HuH-7 (cell line): ENCODE data around the gene ZBP1.
A peak's percentile ranks its signal among the peaks of the same experiment; 100 is the strongest.
"Not testable (repeated sequence)": the region's sequence is repeated elsewhere in the genome, so short reads cannot be mapped to it uniquely, and the experiment has no call there.

Experiments used
- DNase-seq: peaks from one replicate; pipeline ENCODE4 v3.0.0; 2011; ENCODE audit warnings: low spot score

ZBP1 gene

GRCh38 chr20:57647006-57647932 is 27.0 kb upstream of the ZBP1 start:
- no peak for DNase-seq

DNA sequence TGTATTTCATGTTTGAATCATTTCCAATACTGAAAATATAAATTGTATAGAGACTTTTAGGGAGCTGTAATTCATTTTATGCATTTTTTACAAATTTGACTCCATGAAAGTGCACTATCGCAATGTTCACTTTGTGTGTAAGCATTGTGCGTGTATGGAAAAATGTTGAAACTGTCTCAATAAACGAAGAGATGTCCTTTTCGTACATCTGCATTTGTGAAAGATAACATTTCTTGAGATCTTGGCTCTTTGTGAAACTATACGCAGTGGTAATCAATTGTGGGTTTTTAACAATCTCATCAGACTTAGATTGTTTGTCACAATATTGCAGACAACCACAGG is 18.6 kb upstream of the ZBP1 start:
- DNase-seq = no peak

DNA sequence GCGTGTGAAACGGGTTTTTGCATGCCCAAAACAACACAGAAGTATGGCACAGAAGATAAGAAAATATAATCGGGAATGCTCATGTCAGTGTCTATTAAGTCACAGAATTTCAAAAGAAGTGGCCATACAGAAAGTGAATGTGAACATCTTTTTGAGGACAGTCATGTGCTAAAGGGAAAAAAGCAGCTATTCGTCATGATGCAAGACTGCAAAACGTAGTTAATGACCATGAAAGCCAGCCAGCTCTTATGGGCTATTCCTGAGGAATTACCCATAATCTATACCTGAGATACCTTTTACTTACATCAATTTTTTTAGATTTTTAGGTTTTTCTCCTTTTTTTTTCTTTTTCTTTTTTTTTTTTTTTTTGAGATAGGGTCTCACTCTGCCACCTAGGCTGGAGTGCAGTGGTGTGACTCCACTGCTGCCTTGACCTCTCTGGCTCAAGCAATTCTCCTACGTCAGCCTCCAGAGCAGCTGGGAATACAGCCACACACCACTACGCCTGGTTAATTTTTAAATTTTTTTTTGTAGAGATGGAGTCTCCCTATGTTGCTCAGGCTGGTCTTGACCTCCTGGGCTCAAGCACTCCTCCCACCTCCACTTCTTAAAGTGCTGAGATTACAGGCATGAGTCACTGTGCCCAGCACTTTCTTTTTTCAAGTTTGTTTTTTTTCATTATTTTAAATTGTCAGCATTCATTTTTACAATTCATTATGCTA is 18.1 kb upstream of the ZBP1 start:
- no peak for DNase-seq

GRCh38 chr20:57633945-57634491 is 13.8 kb upstream of the ZBP1 start:
- no peak for DNase-seq

- DNase-seq = no peak
Observed at GRCh38 chr20:57632286-57632685, 12.1 kb upstream of the ZBP1 start.

GRCh38 chr20:57630061-57630460 is 9.8 kb upstream of the ZBP1 start:
- DNase-seq = no peak

- DNase-seq = not testable (repeated sequence)
Observed at GRCh38 chr20:57629491-57629901, 9.3 kb upstream of the ZBP1 start.

DNA sequence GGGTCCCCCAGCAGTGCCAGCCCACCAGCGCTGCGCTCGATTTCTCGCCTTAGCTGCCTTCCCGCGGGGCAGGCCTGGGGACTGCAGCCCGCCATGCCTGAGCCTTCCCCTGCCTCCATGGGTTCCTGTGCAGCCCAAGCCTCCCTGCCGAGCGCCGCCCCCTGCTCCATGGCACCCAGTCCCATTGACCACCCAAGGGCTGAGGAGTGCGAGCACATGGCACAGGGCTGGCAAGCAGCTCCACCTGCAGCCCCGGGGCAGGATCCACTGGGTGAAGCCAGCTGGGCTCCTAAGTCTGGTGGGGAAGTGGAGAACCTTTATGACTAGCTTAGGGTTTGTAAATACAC is 8.7 kb upstream of the ZBP1 start:
- DNase-seq = not testable (repeated sequence)

DNA sequence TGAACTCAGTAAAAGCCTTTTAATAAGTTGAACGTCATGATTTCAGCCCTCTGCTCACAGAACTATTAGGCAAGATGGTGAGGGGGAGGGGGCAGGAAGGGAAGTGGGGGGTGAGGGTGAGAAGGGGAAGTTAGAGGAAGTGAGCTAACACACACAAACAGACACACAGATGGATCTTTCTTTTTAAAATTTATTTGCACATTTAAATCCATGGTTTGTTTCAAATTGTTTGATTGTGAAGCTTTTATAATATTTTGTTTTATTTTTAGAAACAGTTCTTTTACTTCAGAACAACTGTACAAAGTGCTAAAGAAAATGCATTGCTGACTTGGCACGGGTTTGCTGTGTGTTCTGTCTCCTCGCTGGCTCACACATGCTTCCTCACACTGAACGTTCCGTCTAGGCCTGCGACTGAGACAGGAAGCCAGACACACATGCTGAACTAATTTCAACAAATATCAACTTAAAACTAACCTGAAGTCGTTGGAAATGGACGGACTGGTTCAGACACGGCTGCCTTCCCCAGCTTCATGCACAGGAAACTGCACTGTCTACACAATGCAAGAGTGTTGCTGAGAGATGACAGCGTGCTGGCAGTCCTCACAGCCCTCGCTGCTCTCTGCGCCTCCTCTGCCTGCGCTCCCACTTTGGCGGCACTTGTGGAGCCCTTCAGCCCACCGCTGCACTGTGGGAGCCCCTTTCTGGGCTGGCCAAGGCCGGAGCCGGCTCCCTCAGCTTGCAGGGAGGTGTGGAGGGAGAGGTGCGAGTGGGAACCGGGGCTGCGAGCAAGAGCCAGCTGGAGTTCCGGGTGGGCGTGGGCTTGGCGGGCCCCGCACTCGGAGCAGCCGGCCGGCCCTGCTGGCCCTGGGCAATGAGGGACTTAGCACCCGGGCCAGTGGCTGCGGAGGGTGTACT is 8.1 kb upstream of the ZBP1 start:
- DNase-seq = no peak

DNA sequence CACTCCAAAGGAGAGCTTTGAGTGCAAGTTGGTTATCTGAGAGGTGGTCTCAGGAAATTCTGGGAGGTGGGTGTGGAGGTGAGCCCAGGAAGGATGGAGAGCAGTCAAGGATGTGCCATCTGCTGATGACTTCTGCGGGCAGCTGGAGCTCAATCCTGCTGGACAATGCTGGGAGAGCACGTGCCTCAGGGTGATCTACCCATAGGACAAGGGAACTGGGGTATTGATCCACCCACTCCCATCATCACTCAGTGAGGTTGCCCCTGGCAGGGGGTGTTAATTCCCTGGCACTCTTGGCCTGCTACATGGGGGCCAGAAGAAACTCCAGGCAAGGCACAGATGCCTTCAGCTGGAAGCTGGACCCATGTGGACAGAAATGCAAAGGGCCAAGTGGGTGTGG is 7.1 kb upstream of the ZBP1 start:
- no peak for DNase-seq

DNA sequence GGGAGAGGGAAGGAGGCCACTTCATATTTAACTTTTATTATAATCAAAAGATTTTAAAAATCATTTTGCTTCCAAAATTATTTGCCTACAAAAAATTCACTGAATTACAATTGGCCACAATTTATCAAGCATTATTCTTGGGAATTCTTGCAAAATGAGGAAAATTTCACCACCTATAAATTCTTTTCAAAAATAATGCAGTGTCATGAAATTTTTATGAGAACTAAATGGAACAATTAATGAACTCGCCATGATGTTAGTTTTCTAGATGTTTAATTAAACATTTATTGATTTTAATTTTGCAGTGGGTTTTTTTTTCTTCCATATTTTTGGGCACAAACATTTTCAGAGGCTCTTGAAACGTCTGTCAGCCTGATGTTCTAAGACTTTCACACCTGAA is 5.8 kb upstream of the ZBP1 start:
- no peak for DNase-seq

GRCh38 chr20:57625181-57625958 is 5.1 kb upstream of the ZBP1 start:
- no peak for DNase-seq

GRCh38 chr20:57624124-57624523 is 3.9 kb upstream of the ZBP1 start:
- DNase-seq = no peak

GRCh38 chr20:57622579-57623381 is 2.6 kb upstream of the ZBP1 start:
- DNase-seq = peak; percentile 65

DNA sequence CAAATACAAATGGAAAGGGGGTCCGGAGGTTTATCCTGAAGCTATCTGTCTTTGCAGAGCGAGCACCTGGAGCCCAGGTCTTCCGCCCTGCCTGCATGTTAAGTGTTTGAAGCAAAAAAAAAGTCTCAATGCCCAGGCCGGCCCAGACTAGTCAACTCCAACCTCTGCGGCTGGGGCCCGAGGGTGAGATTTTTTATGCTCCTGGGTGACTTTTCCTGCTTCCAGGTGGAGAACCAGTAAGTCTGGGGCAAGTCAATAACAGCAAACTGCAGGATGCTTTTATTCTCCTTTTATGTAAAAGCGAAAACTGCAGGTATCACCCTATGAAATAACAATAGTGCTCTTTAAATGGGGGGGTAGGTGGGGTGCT is 2.0 kb upstream of the ZBP1 start:
- no peak for DNase-seq

DNA sequence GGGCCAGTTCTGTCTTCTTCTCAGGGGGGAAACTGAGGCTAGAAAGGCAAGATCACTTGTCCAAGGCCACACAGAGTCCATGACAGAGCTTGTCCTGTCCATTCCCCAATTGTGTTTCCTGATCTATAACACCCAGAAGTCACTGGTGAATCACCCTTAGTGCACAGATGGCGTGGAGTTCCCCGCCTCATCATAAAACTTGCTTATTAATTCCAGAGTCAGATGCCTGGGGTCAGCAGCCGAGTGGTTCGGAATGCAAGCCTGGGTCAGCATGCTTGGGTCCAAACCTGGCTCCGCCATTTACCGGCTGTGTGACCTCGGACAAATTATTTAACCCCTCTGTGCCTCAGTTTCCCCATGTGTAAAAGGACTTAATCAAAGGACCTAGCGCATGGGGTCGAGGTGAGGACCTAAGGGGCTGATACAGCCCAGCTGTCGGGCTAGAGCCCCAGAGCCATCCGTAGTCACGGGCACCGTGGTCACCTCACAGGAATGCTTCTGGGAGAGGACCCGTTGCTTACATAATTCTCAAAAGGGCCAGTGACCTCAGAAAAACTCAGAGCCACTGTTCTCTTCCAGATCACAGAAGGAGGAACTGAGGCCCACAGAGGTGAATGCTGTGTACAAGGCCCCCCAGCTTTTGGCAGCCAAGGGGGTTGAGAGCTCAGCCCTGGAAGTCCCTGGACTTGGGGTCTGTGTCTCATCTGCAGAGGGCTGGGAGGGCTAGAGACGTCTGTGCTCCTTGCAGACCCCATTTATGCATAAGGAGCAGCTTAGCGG is 1.4 kb upstream of the ZBP1 start:
- DNase-seq = no peak

DNA sequence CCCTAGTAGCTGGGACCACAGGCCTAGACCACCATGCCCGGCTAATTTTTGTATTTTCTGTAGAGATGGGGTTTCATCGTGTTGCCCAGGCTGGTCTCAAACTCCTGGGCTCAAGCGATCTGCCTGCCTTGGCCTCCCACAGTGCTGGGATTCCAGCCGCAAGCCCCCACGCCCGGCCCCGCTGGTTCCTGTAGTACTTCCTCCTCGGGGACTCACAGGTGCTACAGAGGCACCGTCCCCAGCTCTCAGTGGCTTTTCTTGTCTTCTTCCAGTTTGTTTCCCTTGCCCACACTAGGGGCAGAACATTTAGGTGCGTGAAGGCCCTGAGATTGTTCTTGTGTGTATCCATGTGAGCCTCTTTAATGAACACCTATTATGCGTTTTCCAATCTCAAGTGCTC is 773 bp upstream of the ZBP1 start:
- DNase-seq = no peak

DNA sequence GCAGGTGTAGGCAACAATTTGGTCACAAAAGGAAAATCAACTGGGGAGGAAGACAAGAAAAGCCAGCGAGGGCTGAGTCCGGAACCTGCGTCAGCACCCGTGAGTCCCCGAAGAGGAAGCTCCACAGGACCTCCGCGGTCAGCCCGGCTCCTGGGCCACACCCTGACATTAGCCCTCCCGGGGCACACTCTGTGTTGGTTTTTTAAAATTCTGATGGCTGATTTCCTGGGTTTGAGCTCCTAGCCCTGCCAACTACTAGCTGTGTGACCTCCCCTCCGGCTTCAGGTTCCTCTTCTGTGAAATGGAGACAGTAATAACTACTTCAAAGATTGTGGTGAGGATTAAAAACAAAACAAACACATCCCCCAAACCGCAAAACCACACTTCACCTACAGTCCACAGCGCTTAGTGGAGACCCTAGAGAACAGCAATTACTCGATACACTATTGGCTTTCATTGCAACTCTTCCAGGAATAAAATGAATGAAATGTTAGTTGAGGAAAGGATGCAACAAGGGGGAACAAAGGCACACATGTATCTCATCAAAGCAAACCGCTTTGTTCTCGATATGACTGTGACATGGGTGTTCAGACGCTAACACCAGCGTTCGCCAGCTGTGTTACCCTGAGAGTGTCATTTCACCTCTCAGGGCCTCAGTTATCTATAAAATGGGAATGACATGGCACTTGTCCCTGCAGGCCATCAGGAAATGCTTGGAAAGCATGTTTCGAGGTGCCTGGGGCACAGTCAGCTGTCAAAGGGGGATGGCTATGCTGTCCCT is 985 bp downstream of the ZBP1 start:
- no peak for DNase-seq

GRCh38 chr20:57618764-57619050 is 1.5 kb downstream of the ZBP1 start:
- no peak for DNase-seq
